ENCODE results near the gene FTO. TPM values are rescaled to one million over a fixed set of nuclear protein-coding genes. Genes with fewer than 3 reads are reported as not detected.

The FTO gene
- total and polyA plus RNA-seq, 2 donors, result 57.0 to 112 TPM

GRCh38 chr16:53971616-53972015 lies 267.7 kb downstream of the FTO start:
- no peak overlapping the region for H3K27ac ChIP-seq (ENCODE audit: low read depth)
- DNase-seq (ENCODE audit: extremely low spot score), result no peak
- no peaks in the 10 kb centered on the region for H3K4me1 ChIP-seq (ENCODE audit: insufficient read depth)
- H3K4me3 ChIP-seq (ENCODE audit: low read depth, low read length), result no peak overlapping the region
- WGBS, result 69% methylated on average over 5 of the region's 5 CpGs
- H3K36me3 ChIP-seq (ENCODE audit: insufficient read depth), result no peaks in the 10 kb centered on the region

- Histone ChIP-seq H3K4me1 (ENCODE audit: insufficient read depth) (no peaks in the 10 kb centered on the region), H3K36me3 (ENCODE audit: insufficient read depth) (no peaks in the 10 kb centered on the region), H3K4me3 (ENCODE audit: low read depth, low read length) (no peak overlapping the region), H3K27ac (ENCODE audit: low read depth) (no peak overlapping the region)
- WGBS, result 88% methylated on average over 4 of the region's 4 CpGs
- DNase-seq (ENCODE audit: extremely low spot score), result no peak
These were observed 269.1 kb downstream of the FTO start for GRCh38 chr16:53973021-53973420.

GRCh38 chr16:53974484-53975080 lies 270.6 kb downstream of the FTO start:
- H3K4me1 ChIP-seq (ENCODE audit: insufficient read depth), result no peaks in the 10 kb centered on the region
- no peak overlapping the region for H3K27ac ChIP-seq (ENCODE audit: low read depth)
- DNase-seq (ENCODE audit: extremely low spot score), result no peak
- WGBS, result 80% methylated on average over 4 of the region's 4 CpGs
- H3K36me3 ChIP-seq (ENCODE audit: insufficient read depth), result no peaks in the 10 kb centered on the region
- H3K4me3 ChIP-seq (ENCODE audit: low read depth, low read length), result no peak overlapping the region

GRCh38 chr16:53980675-53981074 lies 276.7 kb downstream of the FTO start:
- Histone ChIP-seq H3K4me3 (ENCODE audit: low read depth, low read length) (no peak overlapping the region), H3K4me1 (ENCODE audit: insufficient read depth) (no peaks in the 10 kb centered on the region), H3K36me3 (ENCODE audit: insufficient read depth) (no peaks in the 10 kb centered on the region), H3K27ac (ENCODE audit: low read depth) (no peak overlapping the region)
- DNase-seq (ENCODE audit: extremely low spot score), result no peak
- 58% methylated on average over 3 of the region's 3 CpGs for WGBS

DNA sequence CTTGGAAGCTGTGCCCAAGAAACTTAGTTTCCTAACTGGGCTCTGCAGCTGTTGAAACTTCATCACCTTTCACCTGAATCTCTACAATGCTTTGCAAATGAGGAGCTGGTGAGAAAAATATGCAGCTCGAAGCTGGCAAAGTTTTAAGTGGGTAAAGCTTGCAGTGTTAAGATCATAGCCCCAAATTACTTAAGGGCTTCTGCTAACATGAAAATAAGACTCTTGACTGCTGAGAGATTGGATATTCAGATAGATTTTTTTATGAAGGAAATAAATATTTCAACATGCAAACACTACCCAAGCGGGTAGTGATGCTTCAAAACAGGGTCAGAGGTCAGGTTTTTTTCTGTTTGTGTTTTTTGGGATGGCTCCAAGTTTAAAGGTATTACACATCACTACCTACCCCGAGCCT lies 278.7 kb downstream of the FTO start:
- WGBS, result 81% methylated on average over 3 of the region's 3 CpGs
- Histone ChIP-seq H3K4me1 (ENCODE audit: insufficient read depth) (no peaks in the 10 kb centered on the region), H3K36me3 (ENCODE audit: insufficient read depth) (no peaks in the 10 kb centered on the region), H3K4me3 (ENCODE audit: low read depth, low read length) (no peak overlapping the region), H3K27ac (ENCODE audit: low read depth) (no peak overlapping the region)
- DNase-seq (ENCODE audit: extremely low spot score), result no peak

DNA sequence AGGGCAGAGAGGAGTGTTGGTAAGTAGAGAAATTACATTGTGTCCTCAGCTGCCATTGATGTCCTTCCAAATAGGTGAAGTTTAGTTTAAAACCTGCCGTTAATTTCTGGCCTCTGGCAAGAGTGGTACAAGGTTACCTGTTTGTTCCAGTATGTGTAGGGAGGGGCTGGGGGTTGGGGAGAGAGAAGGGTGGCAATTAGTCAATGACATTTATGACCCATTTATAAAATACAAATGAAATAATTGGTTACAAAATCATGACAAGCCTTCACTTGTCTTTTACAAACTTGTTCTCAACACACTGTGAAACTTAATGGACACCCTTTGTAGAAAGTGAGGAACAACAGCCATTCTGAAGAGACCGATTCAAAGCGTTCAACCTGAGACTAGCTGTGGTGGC lies 281.0 kb downstream of the FTO start:
- Histone ChIP-seq H3K36me3 (ENCODE audit: insufficient read depth) (no peaks in the 10 kb centered on the region), H3K27ac (ENCODE audit: low read depth) (no peak overlapping the region), H3K4me1 (ENCODE audit: insufficient read depth) (no peaks in the 10 kb centered on the region), H3K4me3 (ENCODE audit: low read depth, low read length) (no peak overlapping the region)
- DNase-seq (ENCODE audit: extremely low spot score), result no peak
- 87% methylated on average over 3 of the region's 3 CpGs for WGBS

DNA sequence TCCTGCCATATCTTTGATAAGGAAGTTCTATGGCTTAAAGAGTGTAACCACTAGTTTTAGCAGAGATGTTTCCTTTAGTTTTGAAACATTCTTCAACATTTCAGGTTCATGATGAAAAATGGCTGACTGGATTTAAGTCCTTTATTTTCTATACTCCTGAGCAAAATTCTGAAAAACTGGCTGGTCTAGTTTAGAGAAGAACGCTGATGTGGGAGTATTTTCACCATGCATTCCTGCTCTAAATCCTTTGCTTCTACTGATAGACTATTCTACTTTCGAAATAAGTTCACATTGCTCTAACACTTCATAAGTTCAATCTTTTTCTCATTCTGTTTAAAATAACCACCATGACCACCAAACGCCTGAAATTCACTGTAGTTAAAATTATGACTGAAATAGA lies 281.9 kb downstream of the FTO start:
- H3K27ac ChIP-seq (ENCODE audit: low read depth), result no peak overlapping the region
- no peaks in the 10 kb centered on the region for H3K4me1 ChIP-seq (ENCODE audit: insufficient read depth)
- no peak for DNase-seq (ENCODE audit: extremely low spot score)
- H3K36me3 ChIP-seq (ENCODE audit: insufficient read depth), result no peaks in the 10 kb centered on the region
- H3K4me3 ChIP-seq (ENCODE audit: low read depth, low read length), result no peak overlapping the region
- whole genome bisulfite sequencing, result 72% methylated on average over 3 of the region's 3 CpGs

DNA sequence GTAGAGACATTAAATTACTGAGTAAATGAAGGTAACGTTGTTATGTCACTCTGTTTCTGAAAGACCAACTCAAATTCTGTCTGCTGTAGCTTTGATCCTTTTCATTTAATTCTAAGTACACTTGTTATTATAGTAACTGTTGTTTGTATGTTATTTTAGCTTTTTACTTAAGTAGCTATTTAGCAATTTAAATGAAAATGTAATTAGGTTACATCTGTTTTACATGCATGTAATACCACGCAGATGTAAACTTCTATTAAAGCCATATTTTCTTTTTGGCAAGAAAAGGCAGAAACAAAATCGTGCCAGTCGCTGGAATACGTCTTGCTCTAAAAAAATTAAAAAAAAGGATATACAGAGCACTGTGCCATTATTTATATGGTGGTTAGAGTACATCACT lies 282.8 kb downstream of the FTO start:
- no peak overlapping the region for H3K27ac ChIP-seq (ENCODE audit: low read depth)
- no peaks in the 10 kb centered on the region for H3K4me1 ChIP-seq (ENCODE audit: insufficient read depth)
- 95% methylated on average over 5 of the region's 5 CpGs for WGBS
- H3K4me3 ChIP-seq (ENCODE audit: low read depth, low read length), result no peak overlapping the region
- no peaks in the 10 kb centered on the region for H3K36me3 ChIP-seq (ENCODE audit: insufficient read depth)
- DNase-seq (ENCODE audit: extremely low spot score), result no peak

GRCh38 chr16:53988136-53988535 lies 284.2 kb downstream of the FTO start:
- no peak for DNase-seq (ENCODE audit: extremely low spot score)
- H3K27ac ChIP-seq (ENCODE audit: low read depth), result no peak overlapping the region
- no peaks in the 10 kb centered on the region for H3K36me3 ChIP-seq (ENCODE audit: insufficient read depth)
- WGBS, result 34% methylated on average over 2 of the region's 2 CpGs
- no peaks in the 10 kb centered on the region for H3K4me1 ChIP-seq (ENCODE audit: insufficient read depth)
- H3K4me3 ChIP-seq (ENCODE audit: low read depth, low read length), result no peak overlapping the region

- no peak for DNase-seq (ENCODE audit: extremely low spot score)
- Histone ChIP-seq H3K27ac (ENCODE audit: low read depth) (no peak overlapping the region), H3K4me1 (ENCODE audit: insufficient read depth) (no peaks in the 10 kb centered on the region), H3K36me3 (ENCODE audit: insufficient read depth) (no peaks in the 10 kb centered on the region), H3K4me3 (ENCODE audit: low read depth, low read length) (no peak overlapping the region)
- 95% methylated on average over 3 of the region's 3 CpGs for WGBS
These were observed 285.6 kb downstream of the FTO start for GRCh38 chr16:53989597-53989996.

DNA sequence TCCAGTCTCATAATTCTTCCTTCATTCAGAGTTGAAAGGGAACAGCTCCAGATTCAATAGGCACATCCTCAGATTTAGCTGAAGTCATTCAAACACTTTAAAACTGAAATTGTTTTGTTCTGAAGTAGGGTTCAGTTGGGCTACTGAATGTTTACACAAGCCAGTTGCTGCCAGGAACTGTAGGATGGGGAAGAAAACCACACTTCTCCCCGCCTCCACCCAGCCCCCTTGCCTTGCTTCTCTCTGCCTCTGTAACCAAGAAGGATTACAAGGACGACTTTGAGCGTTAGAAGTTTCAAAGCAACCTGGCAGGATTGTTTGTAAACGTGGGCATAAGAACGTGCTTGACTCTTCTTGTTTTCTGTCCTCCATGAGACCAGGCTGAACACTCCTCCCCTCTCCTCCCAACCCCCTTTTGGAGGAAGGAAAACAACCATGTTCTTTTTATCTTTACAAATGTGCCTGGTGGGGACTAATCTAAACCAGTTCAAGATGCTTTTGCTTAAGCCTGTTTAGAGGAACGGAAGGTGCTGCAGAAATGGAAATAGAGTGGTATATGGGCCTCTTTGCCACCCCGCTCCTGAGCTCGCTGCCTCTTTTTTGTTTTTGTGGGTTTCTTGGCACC lies 287.9 kb downstream of the FTO start:
- Histone ChIP-seq H3K27ac (ENCODE audit: low read depth) (no peak overlapping the region), H3K4me3 (ENCODE audit: low read depth, low read length) (no peak overlapping the region), H3K4me1 (ENCODE audit: insufficient read depth) (no peaks in the 10 kb centered on the region), H3K36me3 (ENCODE audit: insufficient read depth) (no peaks in the 10 kb centered on the region)
- no peak for DNase-seq (ENCODE audit: extremely low spot score)
- 47% methylated on average over 8 of the region's 8 CpGs for whole genome bisulfite sequencing

GRCh38 chr16:53995378-53995777 lies 291.4 kb downstream of the FTO start:
- 88% methylated on average over 6 of the region's 6 CpGs for WGBS
- no peaks in the 10 kb centered on the region for H3K36me3 ChIP-seq (ENCODE audit: insufficient read depth)

GRCh38 chr16:53996961-53997360 lies 293.0 kb downstream of the FTO start:
- Histone ChIP-seq H3K4me1 (ENCODE audit: insufficient read depth) (no peaks in the 10 kb centered on the region), H3K36me3 (ENCODE audit: insufficient read depth) (no peaks in the 10 kb centered on the region), H3K27ac (ENCODE audit: low read depth) (no peak overlapping the region), H3K4me3 (ENCODE audit: low read depth, low read length) (no peak overlapping the region)
- WGBS, result 98% methylated on average over 5 of the region's 5 CpGs
- no peak for DNase-seq (ENCODE audit: extremely low spot score)

More at GRCh38 chr16:53995378-53995777, 291.4 kb downstream of the FTO start:
- H3K4me3 ChIP-seq (ENCODE audit: low read depth, low read length), result no peak overlapping the region
- no peaks in the 10 kb centered on the region for H3K4me1 ChIP-seq (ENCODE audit: insufficient read depth)
- no peak for DNase-seq (ENCODE audit: extremely low spot score)
- no peak overlapping the region for H3K27ac ChIP-seq (ENCODE audit: low read depth)

- DNase-seq (ENCODE audit: extremely low spot score), result no peak
- Histone ChIP-seq H3K36me3 (ENCODE audit: insufficient read depth) (no peaks in the 10 kb centered on the region), H3K4me3 (ENCODE audit: low read depth, low read length) (no peak overlapping the region), H3K27ac (ENCODE audit: low read depth) (no peak overlapping the region), H3K4me1 (ENCODE audit: insufficient read depth) (no peaks in the 10 kb centered on the region)
- WGBS, result 98% methylated on average over 5 of the region's 5 CpGs
These were observed 294.3 kb downstream of the FTO start for GRCh38 chr16:53998024-53998810.

Data from urinary bladder (tissue), 4 donors.